Neuronal stem cell (in vitro differentiated cells): Measurements from ENCODE around the gene KLHL34.

Experiments
- DNase-seq: peaks from one replicate; pipeline ENCODE4 v3.0.0-alpha.2; 2013; ENCODE audit warnings: low spot score
- H2AFZ ChIP-seq: one replicate; pipeline ENCODE4 v1.6.1; 2013; ENCODE audit warnings: mild to moderate bottlenecking, low read length, inconsistent platforms
- H2AK5ac ChIP-seq: 2 replicates; pipeline ENCODE4 v1.6.1; 2013; ENCODE audit warnings: low read depth, mild to moderate bottlenecking, inconsistent platforms, low read length, moderate library complexity, mixed read lengths
- H2BK120ac ChIP-seq: 2 replicates; pipeline ENCODE4 v1.6.1; 2013; ENCODE audit warnings: low read depth, mild to moderate bottlenecking, inconsistent platforms, low read length, moderate library complexity, mixed read lengths
- H2BK12ac ChIP-seq: one replicate; pipeline ENCODE4 v1.6.1; 2013; ENCODE audit warnings: low read length, inconsistent platforms
- H2BK15ac ChIP-seq: 2 replicates; pipeline ENCODE4 v1.6.1; 2013; ENCODE audit warnings: mild to moderate bottlenecking, low read length, inconsistent platforms, mixed read lengths
- H2BK5ac ChIP-seq: one replicate; pipeline ENCODE4 v1.6.1; 2013; ENCODE audit warnings: inconsistent platforms, mild to moderate bottlenecking, low read length, moderate library complexity
- H3K14ac ChIP-seq: one replicate; pipeline ENCODE4 v1.6.1; 2013; ENCODE audit warnings: low read length, inconsistent platforms
- H3K18ac ChIP-seq: 2 replicates; pipeline ENCODE4 v1.6.1; 2013; ENCODE audit warnings: low read length, inconsistent platforms
- H3K23ac ChIP-seq: 2 replicates; pipeline ENCODE4 v1.6.1; 2013; ENCODE audit warnings: low read depth, mild to moderate bottlenecking, mixed read lengths, low read length, inconsistent platforms; ENCODE audit not compliant: poor library complexity
- H3K27ac ChIP-seq: replicated peaks from 3 replicates; pipeline ENCODE4 v1.5.1; 2013; ENCODE audit warnings: low read length, inconsistent platforms
- H3K27me3 ChIP-seq, 3 experiments: 2 replicates each; pipeline ENCODE4 v1.6.1; 2013; ENCODE audit warnings: low read length in 3 of 3, mild to moderate bottlenecking in 2 of 3, inconsistent platforms in 1 of 3, low read depth in 1 of 3, mixed read lengths in 1 of 3, moderate library complexity in 1 of 3; ENCODE audit not compliant: control insufficient read depth in 3 of 3, insufficient read depth in 3 of 3
- H3K36me3 ChIP-seq, 2 donors: replicated peaks in 1 of 2; 2 replicates each; pipeline ENCODE4 v1.6.1; 2013; ENCODE audit warnings: low read length in 2 of 2; ENCODE audit not compliant: control insufficient read depth in 2 of 2, insufficient read depth in 2 of 2
- H3K4ac ChIP-seq: 2 replicates; pipeline ENCODE4 v1.6.1; 2013; ENCODE audit warnings: inconsistent platforms, mild to moderate bottlenecking, low read length, moderate library complexity
- H3K4me1 ChIP-seq, 2 donors: 1 replicate in 1 of 2; 2 replicates in 1 of 2; pipeline ENCODE4 v1.6.1; 2013; ENCODE audit warnings: low read length in 2 of 2, low read depth in 1 of 2; ENCODE audit not compliant: control insufficient read depth in 2 of 2, insufficient read depth in 1 of 2
- H3K4me2 ChIP-seq: one replicate; pipeline ENCODE4 v1.6.1; 2013; ENCODE audit warnings: mild to moderate bottlenecking, low read length, inconsistent platforms; ENCODE audit not compliant: insufficient read depth, poor library complexity, severe bottlenecking
- H3K4me3 ChIP-seq, 2 donors: 2 replicates each; pipeline ENCODE4 v1.5.1; 2013; ENCODE audit warnings: low read length in 2 of 2, mild to moderate bottlenecking in 2 of 2, inconsistent platforms in 1 of 2, moderate library complexity in 1 of 2
- H3K79me1 ChIP-seq: one replicate; pipeline ENCODE4 v1.6.1; 2013; ENCODE audit warnings: low read depth, mild to moderate bottlenecking, inconsistent platforms, low read length, moderate library complexity
- H3K9ac ChIP-seq: one replicate; pipeline ENCODE4 v1.6.1; 2013; ENCODE audit warnings: mild to moderate bottlenecking, low read depth, low read length, inconsistent platforms; ENCODE audit not compliant: poor library complexity
- H3K9me3 ChIP-seq, 2 donors: replicated peaks in 1 of 2; 2 replicates each; pipeline versions ENCODE3 to v1.6.1; 2013; ENCODE audit warnings: low read length in 2 of 2, mild to moderate bottlenecking in 2 of 2, inconsistent platforms in 1 of 2, low read depth in 1 of 2, mixed read lengths in 1 of 2, moderate library complexity in 1 of 2; ENCODE audit not compliant: control insufficient read depth in 2 of 2, insufficient read depth in 1 of 2
- H4K8ac ChIP-seq: one replicate; pipeline ENCODE4 v1.6.1; 2013; ENCODE audit warnings: low read depth, mild to moderate bottlenecking, inconsistent platforms, low read length, moderate library complexity
- H4K91ac ChIP-seq: one replicate; pipeline ENCODE4 v1.6.1; 2013; ENCODE audit warnings: low read length, low read depth, mild to moderate bottlenecking, inconsistent platforms; ENCODE audit not compliant: poor library complexity
- WGBS, 2 donors: extraction: QIAGEN DNeasy Blood & Tissue Kit; methylation state at CpG; one replicate each; pipeline ENCODE4 v1.1.7; 2013; ENCODE audit warnings: missing lambda C conversion rate in 2 of 2, mixed read lengths in 1 of 2; ENCODE audit not compliant: insufficient read length in 2 of 2, insufficient replicate concordance in 1 of 2; ENCODE audit errors: extremely low coverage in 2 of 2; 5-methylcytosine and 5-hydroxymethylcytosine counted together

Gene KLHL34

DNA sequence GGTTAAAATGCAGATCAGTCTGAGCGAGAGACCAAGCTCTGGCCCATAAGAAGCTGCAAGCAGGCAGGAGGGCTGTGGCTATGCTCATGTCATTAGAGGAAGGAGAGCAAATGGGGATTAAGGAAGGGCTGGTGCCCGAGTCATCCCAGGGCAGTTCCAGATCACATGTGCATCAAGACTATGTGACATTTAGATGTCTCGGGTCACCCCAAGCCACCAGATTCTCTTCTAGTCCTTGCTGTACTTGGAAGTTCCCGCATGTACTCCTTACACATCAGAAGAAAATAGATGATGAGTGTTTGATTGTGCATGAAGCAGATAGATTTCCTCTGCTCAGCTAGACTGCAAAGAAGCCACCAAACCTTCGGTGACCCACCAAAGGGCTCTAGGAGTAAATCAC, 42.1 kb upstream of the KLHL34 start:
- Histone ChIP-seq H3K9ac (no peak overlapping the region), H3K36me3 (no peaks in the 10 kb centered on the region), H4K8ac (no peak overlapping the region), H3K4me1 (no peaks in the 10 kb centered on the region), H2BK120ac (no peak overlapping the region), H2BK5ac (no peak overlapping the region), H3K23ac (no peak overlapping the region), H3K14ac (no peak overlapping the region), H3K4ac (no peak overlapping the region), H3K4me3 (no peak overlapping the region), H3K18ac (no peak overlapping the region), H3K9me3 (no peaks in the 10 kb centered on the region), H3K4me2 (no peak overlapping the region), H3K27me3 (peaks cover 0 to 32% (median 0%) of the 10 kb centered on the region in 3 experiments), H3K79me1 (no peaks in the 10 kb centered on the region), H2AK5ac (no peak overlapping the region), H2BK12ac (no peak overlapping the region), H3K27ac (no peak overlapping the region), H2AFZ (no peak overlapping the region), H4K91ac (no peak overlapping the region), H2BK15ac (no peak overlapping the region)
- no peak for DNase-seq
- WGBS, 2 donors = no CpG with 5 or more reads among the region's 5 CpGs

GRCh38 chrX:21699136-21699535, 41.0 kb upstream of the KLHL34 start:
- no peak overlapping the region for H2BK15ac ChIP-seq

DNA sequence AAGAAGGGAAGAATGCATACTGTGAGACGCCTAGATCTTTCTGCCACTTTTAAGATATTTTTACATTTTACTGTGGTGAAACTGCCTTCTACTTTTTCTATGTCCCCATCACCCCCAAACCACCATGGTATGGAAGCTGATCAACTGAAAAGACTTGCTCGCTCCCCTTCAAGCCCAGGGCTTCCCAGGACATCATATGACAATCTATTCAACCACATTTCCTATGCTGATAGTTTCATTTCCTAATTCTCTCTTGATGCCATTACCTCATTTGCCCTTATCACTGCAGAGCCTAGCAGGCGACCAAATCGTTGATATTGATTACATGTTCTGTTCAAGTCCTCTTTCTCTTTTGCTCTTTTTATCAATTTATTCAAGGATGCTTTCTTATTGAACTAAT, 40.1 kb upstream of the KLHL34 start:
- Histone ChIP-seq H3K27me3 (peaks cover 0 to 29% (median 0%) of the 10 kb centered on the region in 3 experiments), H2BK120ac (no peak overlapping the region)

More at GRCh38 chrX:21699136-21699535, 41.0 kb upstream of the KLHL34 start:
- Histone ChIP-seq H2BK120ac (no peak overlapping the region), H3K4ac (no peak overlapping the region), H4K91ac (no peak overlapping the region), H3K14ac (no peak overlapping the region), H3K79me1 (no peaks in the 10 kb centered on the region), H3K4me1 (no peaks in the 10 kb centered on the region), H3K9ac (no peak overlapping the region), H2BK12ac (no peak overlapping the region), H3K36me3 (no peaks in the 10 kb centered on the region), H3K23ac (no peak overlapping the region), H4K8ac (no peak overlapping the region), H3K4me3 (no peak overlapping the region), H2BK5ac (no peak overlapping the region), H3K9me3 (no peaks in the 10 kb centered on the region), H3K4me2 (no peak overlapping the region), H2AFZ (no peak overlapping the region), H3K27me3 (peaks cover 0 to 29% (median 0%) of the 10 kb centered on the region in 3 experiments), H2AK5ac (no peak overlapping the region), H3K27ac (no peak overlapping the region), H3K18ac (no peak overlapping the region)
- WGBS, 2 donors = no CpG with 5 or more reads among the region's 3 CpGs
- DNase-seq = no peak

DNA sequence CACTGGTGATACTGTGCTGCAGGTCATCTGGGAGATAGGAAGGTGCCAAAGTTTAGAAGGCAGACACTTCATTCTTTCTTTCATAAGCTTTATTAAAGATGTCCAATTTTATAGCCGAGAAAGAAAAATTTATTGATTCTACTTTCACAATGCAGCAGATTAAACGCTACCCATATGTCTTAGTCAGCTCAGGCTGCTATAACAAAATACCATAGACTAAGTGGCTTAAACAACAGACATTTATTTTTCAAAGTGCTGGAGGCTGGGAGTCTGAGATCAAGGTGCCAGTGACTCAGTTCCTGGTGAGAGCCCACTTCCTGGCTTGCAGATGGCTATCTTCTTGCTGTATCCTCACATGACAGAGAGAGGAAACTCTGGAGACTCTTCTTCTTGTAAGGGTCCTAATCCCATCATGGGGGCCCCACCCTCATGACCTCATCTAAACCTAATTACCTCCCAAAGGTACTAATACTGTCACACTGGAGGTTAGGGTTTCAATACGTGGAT, 33.4 kb upstream of the KLHL34 start:
- no peak overlapping the region for H3K27ac ChIP-seq
- no peak overlapping the region for H3K4me3 ChIP-seq
- no peak overlapping the region for H4K8ac ChIP-seq
- H3K79me1 ChIP-seq = no peaks in the 10 kb centered on the region
- no peak for DNase-seq
- H3K9ac ChIP-seq = no peak overlapping the region
- no peak overlapping the region for H4K91ac ChIP-seq
- H3K4me1 ChIP-seq = no peaks in the 10 kb centered on the region
- H3K4ac ChIP-seq = no peak overlapping the region
- no peak overlapping the region for H2BK5ac ChIP-seq
- peaks cover 0 to 6% (median 0%) of the 10 kb centered on the region in 3 experiments for H3K27me3 ChIP-seq
- no peaks in the 10 kb centered on the region for H3K36me3 ChIP-seq
- H3K23ac ChIP-seq = no peak overlapping the region
- WGBS, 2 donors = no CpG with 5 or more reads among the region's 3 CpGs
- no peak overlapping the region for H3K4me2 ChIP-seq
- H2BK120ac ChIP-seq = no peak overlapping the region
- H2AK5ac ChIP-seq = no peak overlapping the region
- no peaks in the 10 kb centered on the region for H3K9me3 ChIP-seq
- no peak overlapping the region for H2BK12ac ChIP-seq
- H3K18ac ChIP-seq = no peak overlapping the region
- no peak overlapping the region for H2BK15ac ChIP-seq
- no peak overlapping the region for H3K14ac ChIP-seq
- H2AFZ ChIP-seq = no peak overlapping the region

More for the DNA sequence above, 40.1 kb upstream of the KLHL34 start:
- Histone ChIP-seq H3K36me3 (no peaks in the 10 kb centered on the region), H4K8ac (no peak overlapping the region), H3K27ac (no peak overlapping the region), H2AK5ac (no peak overlapping the region), H3K9ac (no peak overlapping the region), H3K79me1 (no peaks in the 10 kb centered on the region), H3K4me1 (no peaks in the 10 kb centered on the region), H3K4me3 (no peak overlapping the region), H3K18ac (no peak overlapping the region), H3K23ac (no peak overlapping the region), H3K4ac (no peak overlapping the region), H3K4me2 (no peak overlapping the region), H4K91ac (no peak overlapping the region), H2BK12ac (no peak overlapping the region), H3K14ac (no peak overlapping the region), H2BK15ac (no peak overlapping the region), H2BK5ac (no peak overlapping the region), H2AFZ (no peak overlapping the region), H3K9me3 (no peaks in the 10 kb centered on the region)
- DNase-seq = no peak
- no CpG with 5 or more reads among the region's 4 CpGs for WGBS, 2 donors
